Measurements from ENCODE around the gene SHISA8. TPM values are rescaled to one million over a fixed set of nuclear protein-coding genes. Genes with fewer than 3 reads are reported as not detected.
"Not testable (repeated sequence)": the region's sequence is repeated elsewhere in the genome, so short reads cannot be mapped to it uniquely, and the experiment has no call there.

Gene SHISA8
- under 1 TPM; 0.30 to 0.70 TPM for total RNA-seq

- H3K36me3 Mint-ChIP-seq, result no peaks in the 10 kb centered on the region
- H3K27ac Mint-ChIP-seq, result no peak within 1 kb of the TSS
- CTCF ChIA-PET, result interaction anchor here (1.6 kb wide), 1 partner anchor 26 kb away, joined by 8 read pairs; no protein-coding TSS in a partner anchor
- H3K9me3 Mint-ChIP-seq (ENCODE audit: low read depth), result no peaks in the 10 kb centered on the region
- H3K27me3 Mint-ChIP-seq, result peaks cover 51% of the 10 kb centered on the region
- peak; percentile 63 for DNase-seq
- no peak within 1 kb of the TSS for H3K4me3 Mint-ChIP-seq
- peak; percentile 58 for ATAC-seq
- H3K4me1 Mint-ChIP-seq, result peaks cover 13% of the 10 kb centered on the region
Observed at GRCh38 chr22:41915035-41915785, at the start of gene SHISA8. TSS of gene SHISA8 (minus strand) at chr22:41915074. CDS start at chr22:41914667, 407 bp downstream.

GRCh38 chr22:41964112-41964491 lies 49.2 kb upstream of the SHISA8 start:
- Mint-ChIP-seq H3K9me3 (ENCODE audit: low read depth) (no peaks in the 10 kb centered on the region), H3K36me3 (no peaks in the 10 kb centered on the region), H3K4me3 (no peak overlapping the region), H3K27ac (no peak overlapping the region), H3K27me3 (peaks cover 3% of the 10 kb centered on the region), H3K4me1 (peaks cover 3% of the 10 kb centered on the region)
- ATAC-seq (no peak), DNase-seq (no peak)
- CTCF ChIA-PET, result interaction anchor here (0.9 to 4.4 kb wide), 5 partner anchors 23 to 480 kb away, joined by 5 to 33 read pairs (median 6); partner anchors contain the start of gene NDUFA6

- DNase-seq (no peak), ATAC-seq (no peak)
- peaks cover 3% of the 10 kb centered on the region for H3K4me1 Mint-ChIP-seq
- H3K9me3 Mint-ChIP-seq (ENCODE audit: low read depth), result no peaks in the 10 kb centered on the region
- no peak overlapping the region for H3K4me3 Mint-ChIP-seq
- H3K36me3 Mint-ChIP-seq, result no peaks in the 10 kb centered on the region
- CTCF ChIA-PET, result interaction anchor here (0.9 to 4.4 kb wide), 5 partner anchors 22 to 480 kb away, joined by 5 to 33 read pairs (median 6); partner anchors contain the start of gene NDUFA6
- H3K27ac Mint-ChIP-seq, result no peak overlapping the region
- H3K27me3 Mint-ChIP-seq, result peaks cover 3% of the 10 kb centered on the region
Observed at GRCh38 chr22:41963453-41964111, 48.7 kb upstream of the SHISA8 start.

- CTCF ChIA-PET, result interaction anchor here (0.7 to 2.2 kb wide), 4 partner anchors 9 to 1096 kb away, joined by 3 to 9 read pairs (median 4); partner anchors contain the start of gene DNAJB7
- no peak for ATAC-seq
- H3K4me3 Mint-ChIP-seq, result no peak overlapping the region
- no peak overlapping the region for H3K27ac Mint-ChIP-seq
- H3K4me1 Mint-ChIP-seq, result peaks cover 4% of the 10 kb centered on the region
- no peak for DNase-seq
- no peaks in the 10 kb centered on the region for H3K9me3 Mint-ChIP-seq (ENCODE audit: low read depth)
- no peaks in the 10 kb centered on the region for H3K36me3 Mint-ChIP-seq
- H3K27me3 Mint-ChIP-seq, result no peaks in the 10 kb centered on the region
Observed at GRCh38 chr22:41957941-41958556, 43.2 kb upstream of the SHISA8 start.

GRCh38 chr22:41952713-41953112 lies 37.8 kb upstream of the SHISA8 start:
- H3K36me3 Mint-ChIP-seq, result no peaks in the 10 kb centered on the region
- H3K4me3 Mint-ChIP-seq, result no peak overlapping the region
- DNase-seq, result no peak
- no peak overlapping the region for H3K27ac Mint-ChIP-seq
- no peaks in the 10 kb centered on the region for H3K27me3 Mint-ChIP-seq
- H3K9me3 Mint-ChIP-seq (ENCODE audit: low read depth), result no peaks in the 10 kb centered on the region
- CTCF ChIA-PET, result interaction anchor here (1.5 kb wide), 1 partner anchor 90 kb away, joined by 3 read pairs; no protein-coding TSS in a partner anchor
- ATAC-seq, result no peak
- peaks cover 15% of the 10 kb centered on the region for H3K4me1 Mint-ChIP-seq

- peaks cover 16% of the 10 kb centered on the region for H3K4me1 Mint-ChIP-seq
- ATAC-seq (no peak), DNase-seq (no peak)
- H3K9me3 Mint-ChIP-seq (ENCODE audit: low read depth), result no peaks in the 10 kb centered on the region
- H3K27me3 Mint-ChIP-seq, result no peaks in the 10 kb centered on the region
- H3K4me3 Mint-ChIP-seq, result no peak within 1 kb of the TSS
- H3K36me3 Mint-ChIP-seq, result no peaks in the 10 kb centered on the region
- CTCF ChIA-PET, result interaction anchor here (1.0 to 1.2 kb wide), 2 partner anchors 8 to 255 kb away, joined by 3 read pairs; no protein-coding TSS in a partner anchor
- H3K27ac Mint-ChIP-seq, result no peak within 1 kb of the TSS
Observed at GRCh38 chr22:41951898-41952474, 37.1 kb upstream of the SHISA8 start, which contains the start of gene SMIM45. TSS of gene SMIM45 (plus strand) at chr22:41952150.

GRCh38 chr22:41949297-41949965 lies 34.6 kb upstream of the SHISA8 start:
- Mint-ChIP-seq H3K27me3 (no peaks in the 10 kb centered on the region), H3K4me3 (no peak overlapping the region), H3K9me3 (ENCODE audit: low read depth) (no peaks in the 10 kb centered on the region), H3K36me3 (peaks cover 15% of the 10 kb centered on the region), H3K4me1 (peaks cover 26% of the 10 kb centered on the region), H3K27ac (peak overlapping the region; percentile 8)
- ATAC-seq (no peak), DNase-seq (no peak)
- CTCF ChIA-PET, result interaction anchor here (0.8 to 1.9 kb wide), 8 partner anchors 9 to 253 kb away, joined by 3 to 8 read pairs (median 4); no protein-coding TSS in a partner anchor

- Mint-ChIP-seq H3K36me3 (peaks cover 18% of the 10 kb centered on the region), H3K4me1 (peaks cover 29% of the 10 kb centered on the region)
- not testable (repeated sequence) for H3K27ac Mint-ChIP-seq; H3K27me3 Mint-ChIP-seq; H3K9me3 Mint-ChIP-seq (ENCODE audit: low read depth); H3K4me3 Mint-ChIP-seq; DNase-seq; ATAC-seq
- CTCF ChIA-PET, result interaction anchor here (1.2 to 2.9 kb wide), 5 partner anchors 9 to 495 kb away, joined by 3 to 12 read pairs (median 4); no protein-coding TSS in a partner anchor
Observed at GRCh38 chr22:41948928-41949296, 34.0 kb upstream of the SHISA8 start.

- Mint-ChIP-seq H3K4me3 (peak overlapping the region; percentile 93), H3K4me1 (peaks cover 37% of the 10 kb centered on the region), H3K27me3 (no peaks in the 10 kb centered on the region), H3K9me3 (ENCODE audit: low read depth) (no peaks in the 10 kb centered on the region), H3K36me3 (peaks cover 26% of the 10 kb centered on the region), H3K27ac (no peak overlapping the region)
- DNase-seq (no peak), ATAC-seq (no peak)
- CTCF ChIA-PET, result interaction anchor here (0.6 to 2.9 kb wide), 6 partner anchors 8 to 1312 kb away, joined by 3 to 12 read pairs (median 4); no protein-coding TSS in a partner anchor
Observed at GRCh38 chr22:41948142-41948541, 33.3 kb upstream of the SHISA8 start.

GRCh38 chr22:41947424-41948080 lies 32.7 kb upstream of the SHISA8 start:
- Mint-ChIP-seq H3K36me3 (peaks cover 31% of the 10 kb centered on the region), H3K27ac (peak overlapping the region; percentile 92), H3K4me3 (peak overlapping the region; percentile 93), H3K27me3 (no peaks in the 10 kb centered on the region), H3K4me1 (peaks cover 42% of the 10 kb centered on the region), H3K9me3 (ENCODE audit: low read depth) (no peaks in the 10 kb centered on the region)
- ATAC-seq (no peak), DNase-seq (no peak)
- CTCF ChIA-PET, result interaction anchor here (0.6 to 4.9 kb wide), 16 partner anchors 9 to 1312 kb away, joined by 3 to 54 read pairs (median 5); partner anchors contain the start of genes CCDC134, MEI1 and TNFRSF13C

- Mint-ChIP-seq H3K36me3 (peaks cover 34% of the 10 kb centered on the region), H3K27me3 (no peaks in the 10 kb centered on the region), H3K4me3 (peak within 1 kb of the TSS; percentile 93), H3K27ac (peak within 1 kb of the TSS; percentile 92), H3K9me3 (ENCODE audit: low read depth) (no peaks in the 10 kb centered on the region), H3K4me1 (peaks cover 44% of the 10 kb centered on the region)
- ATAC-seq (peak; percentile 97), DNase-seq (peak; percentile 97)
- CTCF ChIA-PET, result interaction anchor here (0.6 to 4.9 kb wide), 22 partner anchors 9 to 1221 kb away, joined by 3 to 54 read pairs (median 4); partner anchors contain the start of genes CCDC134, MEI1, NDUFA6 and SNU13
Observed at GRCh38 chr22:41946629-41947423, 32.0 kb upstream of the SHISA8 start, which contains the start of gene CENPM. TSS of gene CENPM (minus strand) at chr22:41947152. CDS start at chr22:41947076, 76 bp downstream.

Data from activated CD8-positive, alpha-beta memory T cell treated with anti-CD3 and anti-CD28 coated beads, Interleukin-2, amount 10 ng/mL, durations not matched to agents 7 days and 5 days (primary cell).